ENCODE data around the gene STK32B. TPM values are rescaled to one million over a fixed set of nuclear protein-coding genes. Genes with fewer than 3 reads are reported as not detected.

Gene STK32B
- total and polyA plus RNA-seq, 2 of the 8 experiments (the other 6 are each of a cell fraction or from before 2014, with no cell fraction given): 2.3 to 2.5 TPM

- H3K27ac ChIP-seq (ENCODE audit: low read depth, low read length): no peak overlapping the region
- H3K18ac ChIP-seq (ENCODE audit: extremely low read depth, low read length): no peak overlapping the region
- H3K79me1 ChIP-seq (ENCODE audit: low read depth, low read length): no peaks in the 10 kb centered on the region
- DNase-seq (ENCODE audit: low read depth in 1 of 2, low spot score in 2 of 2) (no peak), FAIRE-seq (no peak)
- peaks cover 4% of the 10 kb centered on the region; the same call in 1 of the 2 replicates for H3K23me2 ChIP-seq (ENCODE audit: low read depth, low read length)
- H3K4me1 ChIP-seq (replicated peaks in 1 of 4; ENCODE audit: control insufficient read depth in 3 of 4, insufficient read depth in 4 of 4, low read length in 3 of 4): no peaks in the 10 kb centered on the region
- H2AFZ ChIP-seq (ENCODE audit: low read length): no peak overlapping the region
- no peak overlapping the region for H3K23ac ChIP-seq (ENCODE audit: insufficient read length)
- H3K4me2 ChIP-seq (ENCODE audit: insufficient read depth in 1 of 2, low read depth in 2 of 2, low read length in 2 of 2): no peak overlapping the region
- H3K79me2 ChIP-seq (ENCODE audit: control insufficient read depth in 1 of 2, insufficient read depth in 2 of 2, low read length in 2 of 2): no peaks in the 10 kb centered on the region; a peak in 1 of 4 replicates
- H2AK5ac ChIP-seq (ENCODE audit: low read depth, low read length): no peak overlapping the region
- H3K14ac ChIP-seq (ENCODE audit: insufficient read length): no peak overlapping the region
- CTCF ChIA-PET (ENCODE audit: partially characterized antibody): interaction anchor here (0.6 to 1.9 kb wide), 5 partner anchors 12 to 415 kb away, joined by 3 to 6 read pairs (median 3); no protein-coding TSS in a partner anchor
- TF ChIP-seq RFX5 (IDR thresholded peaks at IDR 0.05; ENCODE audit: borderline replicate concordance, low read depth, low read length): no peak
- TF ChIP-seq BACH1 (IDR thresholded peaks at IDR 0.05; ENCODE audit: low read length): no peak
- no peak for TF ChIP-seq GABPA (IDR thresholded peaks at IDR 0.05; ENCODE audit: borderline replicate concordance, insufficient read depth, low read length)
- no peak for TF ChIP-seq ASH2L (IDR thresholded peaks at IDR 0.05; ENCODE audit: low read length)
- no peak overlapping the region for H4K91ac ChIP-seq (replicated peaks; ENCODE audit: insufficient read length, low read length)
- H2BK12ac ChIP-seq (ENCODE audit: low read depth, low read length): no peak overlapping the region
- H4K5ac ChIP-seq (ENCODE audit: insufficient read length, low read depth, low read length): no peak overlapping the region
- H3K27me3 ChIP-seq (replicated peaks in 1 of 4; ENCODE audit: control insufficient read depth in 3 of 4, extremely low read depth in 1 of 4, insufficient read depth in 3 of 4, low read length in 3 of 4): no peaks in the 10 kb centered on the region
- no peak overlapping the region for H4K8ac ChIP-seq (ENCODE audit: extremely low read depth, insufficient read depth, low read length)
- WGBS, 2 experiments (ENCODE audit: extremely low coverage in 1 of 2, insufficient coverage in 1 of 2, insufficient read length in 1 of 2, insufficient replicate concordance in 2 of 2, low coverage in 1 of 2, low lambda C conversion rate in 2 of 2, missing lambda C conversion rate in 1 of 2): 88% methylated on average over 4 of the region's 4 CpGs; no CpG with 5 or more reads in 1 of the 2 experiments
- no peak overlapping the region for H3K4me3 ChIP-seq (ENCODE audit: extremely low read depth in 1 of 4, insufficient read depth in 2 of 4, low read depth in 3 of 4, low read length in 4 of 4)
- H2BK20ac ChIP-seq (ENCODE audit: low read length): no peak overlapping the region
- H2BK5ac ChIP-seq (ENCODE audit: low read depth, low read length): no peak overlapping the region
- H3K4ac ChIP-seq (replicated peaks; ENCODE audit: insufficient read length, low read depth, low read length): no peak overlapping the region
- H3K9ac ChIP-seq (replicated peaks in 1 of 4; ENCODE audit: extremely low read depth in 1 of 4, low read depth in 3 of 4, low read length in 3 of 4): no peak overlapping the region
- H3K36me3 ChIP-seq (ENCODE audit: control insufficient read depth in 2 of 4, insufficient read depth in 4 of 4, low read length in 3 of 4): no peaks in the 10 kb centered on the region
- no peaks in the 10 kb centered on the region for H3K9me3 ChIP-seq (ENCODE audit: insufficient read depth in 2 of 2, low read depth in 1 of 2, low read length in 1 of 2)
- no peak overlapping the region for H2BK15ac ChIP-seq (ENCODE audit: low read length)
- H4K20me1 ChIP-seq (replicated peaks in 1 of 2; ENCODE audit: control insufficient read depth in 1 of 2, insufficient read depth in 2 of 2, low read length in 2 of 2): no peaks in the 10 kb centered on the region
- H3K56ac ChIP-seq (replicated peaks; ENCODE audit: insufficient read length, low read depth, low read length): no peak overlapping the region
- no peak overlapping the region for H2BK120ac ChIP-seq (replicated peaks; ENCODE audit: low read depth, low read length)
- POLR2A ChIA-PET (ENCODE audit: partially characterized antibody): no interaction called here
Measured at GRCh38 chr4:5465529-5465928, 414.2 kb downstream of the STK32B start.

Data from H1 (cell line).